ENCODE results near the gene TPRKB.
"Not testable (repeated sequence)": the region's sequence is repeated elsewhere in the genome, so short reads cannot be mapped to it uniquely, and the experiment has no call there.

The TPRKB gene

GRCh38 chr2:73736855-73737779 lies at the start of gene TPRKB:
Gene TPRKB, minus strand, starts transcription at chr2:73737345. Its CDS starts 2,776 bp downstream, at chr2:73734569.
- no peak for TF ChIP-seq CTCF (conservative IDR thresholded peaks at IDR 0.05; ENCODE audit: low read depth, low read length)
- H3K4me3 ChIP-seq (ENCODE audit: low read depth, low read length): peak within 1 kb of the TSS; percentile 73
- peak; percentile 99 for DNase-seq (ENCODE audit: low read depth)

- DNase-seq (ENCODE audit: low read depth); H3K4me3 ChIP-seq (ENCODE audit: low read depth, low read length): not testable (repeated sequence)
Observed at GRCh38 chr2:73783883-73784282, 46.7 kb upstream of the TPRKB start, which contains the start of gene C2orf78. Gene C2orf78, plus strand, starts transcription at chr2:73784183. Its CDS starts 127 bp downstream, at chr2:73784310.

- DNase-seq (ENCODE audit: low read depth); H3K4me3 ChIP-seq (ENCODE audit: low read depth, low read length): not testable (repeated sequence)
Observed at GRCh38 chr2:73783402-73783801, 46.3 kb upstream of the TPRKB start.

GRCh38 chr2:73780237-73780582 lies 43.1 kb upstream of the TPRKB start:
- TF ChIP-seq CTCF (conservative IDR thresholded peaks at IDR 0.05; ENCODE audit: low read depth, low read length): no peak
- peak overlapping the region; percentile 93 for H3K4me3 ChIP-seq (ENCODE audit: low read depth, low read length)
- DNase-seq (ENCODE audit: low read depth): no peak

GRCh38 chr2:73779467-73780236 lies 42.5 kb upstream of the TPRKB start, which contains the start of gene DUSP11:
Gene DUSP11, minus strand, starts transcription at chr2:73780103. Its CDS starts 129 bp downstream, at chr2:73779974.
- peak within 1 kb of the TSS; percentile 93 for H3K4me3 ChIP-seq (ENCODE audit: low read depth, low read length)
- TF ChIP-seq CTCF (conservative IDR thresholded peaks at IDR 0.05; ENCODE audit: low read depth, low read length): peak; percentile 92
- DNase-seq (ENCODE audit: low read depth): peak; percentile 96

- H3K4me3 ChIP-seq (ENCODE audit: low read depth, low read length): peak overlapping the region; percentile 93
- DNase-seq (ENCODE audit: low read depth): not testable (repeated sequence)
Observed at GRCh38 chr2:73778867-73779466, 41.8 kb upstream of the TPRKB start.

- H3K4me3 ChIP-seq (ENCODE audit: low read depth, low read length): no peak overlapping the region
- peak; percentile 69 for DNase-seq (ENCODE audit: low read depth)
- TF ChIP-seq CTCF (conservative IDR thresholded peaks at IDR 0.05; ENCODE audit: low read depth, low read length): no peak
Observed at GRCh38 chr2:73776869-73777519, 39.8 kb upstream of the TPRKB start.

GRCh38 chr2:73776381-73776780 lies 39.2 kb upstream of the TPRKB start:
- DNase-seq (ENCODE audit: low read depth): peak; percentile 20
- TF ChIP-seq CTCF (conservative IDR thresholded peaks at IDR 0.05; ENCODE audit: low read depth, low read length): no peak

More at GRCh38 chr2:73776381-73776780, 39.2 kb upstream of the TPRKB start:
- no peak overlapping the region for H3K4me3 ChIP-seq (ENCODE audit: low read depth, low read length)
